Measurements from ENCODE around the gene CHST3.
"Not testable (repeated sequence)": the region's sequence is repeated elsewhere in the genome, so short reads cannot be mapped to it uniquely, and the experiment has no call there.

CHST3 gene

GRCh38 chr10:71950683-71951082 lies 13.5 kb upstream of the CHST3 start:
- no peak for DNase-seq

- no peak for DNase-seq
Observed at GRCh38 chr10:71952745-71953144, 11.4 kb upstream of the CHST3 start.

- DNase-seq: no peak
Observed at GRCh38 chr10:71957546-71958275, 6.5 kb upstream of the CHST3 start.

- no peak for DNase-seq
Observed at GRCh38 chr10:71959526-71959925, 4.7 kb upstream of the CHST3 start.

- DNase-seq: no peak
Observed at GRCh38 chr10:71961831-71962230, 2.4 kb upstream of the CHST3 start.

- DNase-seq: no peak
Observed at GRCh38 chr10:71962901-71963300, 1.3 kb upstream of the CHST3 start.

- no peak for DNase-seq
Observed at GRCh38 chr10:71963351-71964097, 671 bp upstream of the CHST3 start.

- DNase-seq: peak; percentile 3
Observed at GRCh38 chr10:71964743-71965515, 734 bp downstream of the CHST3 start.

GRCh38 chr10:71965623-71966022 lies 1.4 kb downstream of the CHST3 start:
- no peak for DNase-seq

- DNase-seq: no peak
Observed at GRCh38 chr10:71966046-71967004, 2.1 kb downstream of the CHST3 start.

- DNase-seq: not testable (repeated sequence)
Observed at GRCh38 chr10:71967958-71968357, 3.8 kb downstream of the CHST3 start.

- DNase-seq: no peak
Observed at GRCh38 chr10:71968553-71969474, 4.6 kb downstream of the CHST3 start.

GRCh38 chr10:71969929-71970328 lies 5.7 kb downstream of the CHST3 start:
- DNase-seq: no peak

GRCh38 chr10:71970331-71970730 lies 6.1 kb downstream of the CHST3 start:
- no peak for DNase-seq

GRCh38 chr10:71970869-71971268 lies 6.7 kb downstream of the CHST3 start:
- DNase-seq: no peak

GRCh38 chr10:71971311-71971731 lies 7.1 kb downstream of the CHST3 start:
- DNase-seq: no peak

- DNase-seq: no peak
Observed at GRCh38 chr10:71971769-71972555, 7.8 kb downstream of the CHST3 start.

- no peak for DNase-seq
Observed at GRCh38 chr10:71972746-71973695, 8.8 kb downstream of the CHST3 start.

GRCh38 chr10:71973777-71974488 lies 9.7 kb downstream of the CHST3 start:
- DNase-seq: no peak
